ENCODE results near the gene MYO5B.
"Not testable (repeated sequence)": the region's sequence is repeated elsewhere in the genome, so short reads cannot be mapped to it uniquely, and the experiment has no call there.

DNA sequence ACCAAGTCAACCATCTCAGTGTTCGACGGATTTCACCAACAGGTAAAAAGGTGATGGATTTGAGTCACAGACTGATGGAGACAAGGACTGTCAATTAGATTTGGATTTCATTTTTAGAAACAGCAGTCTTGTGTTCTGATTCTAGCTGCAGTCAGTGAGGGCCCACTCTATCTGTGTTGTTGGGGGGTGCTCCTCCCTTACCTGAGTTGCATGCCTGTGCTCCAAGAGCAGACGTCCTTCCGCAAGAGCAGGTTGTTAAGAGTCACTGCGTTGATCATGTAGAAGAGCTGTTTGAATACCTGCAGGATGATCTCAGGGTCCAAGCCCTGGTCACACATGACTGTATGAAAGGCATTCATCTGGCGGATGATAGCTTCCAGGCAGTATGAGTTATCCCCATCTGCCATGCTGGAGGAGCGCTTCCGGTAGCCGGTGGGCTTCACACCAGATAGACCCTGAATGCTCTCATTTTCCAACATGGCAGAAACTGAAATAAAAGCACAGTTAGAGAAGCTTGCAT, 357.6 kb downstream of the MYO5B start:
- not testable (repeated sequence) for TF ChIP-seq POLR2A (IDR thresholded peaks at IDR 0.05; ENCODE audit: low read length); GATA1 (IDR thresholded peaks at IDR 0.05; ENCODE audit: low read depth, low read length)

Measured in erythroblast (primary cell).